H9 (cell line): ENCODE measurements around the gene ANKK1. TPM values are rescaled to one million over a fixed set of nuclear protein-coding genes. Genes with fewer than 3 reads are reported as not detected.

Source experiments
- DNase-seq: peaks from one replicate; pipeline ENCODE4 v3.0.0-alpha.2; 2017
- H2AFZ ChIP-seq: one replicate; pipeline ENCODE4 v1.6.1; 2013; ENCODE audit warnings: mild to moderate bottlenecking, low read length, control low read depth, moderate library complexity
- H2AK5ac ChIP-seq: 2 replicates; pipeline ENCODE4 v1.6.1; 2013; ENCODE audit warnings: low read length, control low read depth, mixed read lengths; ENCODE audit not compliant: insufficient read length
- H2BK120ac ChIP-seq: one replicate; pipeline ENCODE4 v1.6.1; 2013; ENCODE audit warnings: low read depth, mild to moderate bottlenecking, low read length, control low read depth, inconsistent platforms; ENCODE audit not compliant: poor library complexity, severe bottlenecking
- H2BK12ac ChIP-seq: 2 replicates; pipeline ENCODE4 v1.6.1; 2013; ENCODE audit warnings: low read length, control low read depth, mixed read lengths, low read depth; ENCODE audit not compliant: insufficient read length
- H2BK15ac ChIP-seq: 2 replicates; pipeline ENCODE4 v1.6.1; 2013; ENCODE audit warnings: low read depth, low read length, control low read depth
- H2BK20ac ChIP-seq: one replicate; pipeline ENCODE4 v1.6.1; 2013; ENCODE audit warnings: low read depth, mild to moderate bottlenecking, low read length, control low read depth, inconsistent platforms; ENCODE audit not compliant: poor library complexity, severe bottlenecking
- H2BK5ac ChIP-seq: 2 replicates; pipeline ENCODE4 v1.6.1; 2013; ENCODE audit warnings: low read length, control low read depth, mixed read lengths; ENCODE audit not compliant: insufficient read length
- H3K14ac ChIP-seq: 2 replicates; pipeline ENCODE4 v1.6.1; 2013; ENCODE audit warnings: low read length, control low read depth; ENCODE audit not compliant: insufficient read depth
- H3K18ac ChIP-seq: 2 replicates; pipeline ENCODE4 v1.6.1; 2013; ENCODE audit warnings: low read depth, mild to moderate bottlenecking, mixed read lengths, low read length, control low read depth; ENCODE audit not compliant: insufficient read length
- H3K23ac ChIP-seq: 2 replicates; pipeline ENCODE4 v1.6.1; 2013; ENCODE audit warnings: low read length, control low read depth, mixed read lengths, low read depth; ENCODE audit not compliant: insufficient read length
- H3K23me2 ChIP-seq: 2 replicates; pipeline ENCODE4 v1.6.1; 2013; ENCODE audit warnings: low read depth, mild to moderate bottlenecking, mixed read lengths, low read length, control low read depth; ENCODE audit not compliant: insufficient read length, poor library complexity, severe bottlenecking
- H3K27ac ChIP-seq: 2 replicates; pipeline ENCODE4 v1.5.1; 2013; ENCODE audit warnings: low read length, control low read depth, mixed read lengths, low read depth; ENCODE audit not compliant: insufficient read length
- H3K27me3 ChIP-seq: 2 replicates; pipeline ENCODE4 v1.6.1; 2013; ENCODE audit warnings: low read length, control low read depth, inconsistent platforms; ENCODE audit not compliant: insufficient read depth
- H3K4ac ChIP-seq: 2 replicates; pipeline ENCODE4 v1.6.1; 2013; ENCODE audit warnings: low read depth, mild to moderate bottlenecking, control low read depth, inconsistent platforms, low read length, moderate library complexity
- H3K4me1 ChIP-seq: 2 replicates; pipeline ENCODE4 v1.6.1; 2013; ENCODE audit warnings: low read length, control low read depth, inconsistent platforms; ENCODE audit not compliant: insufficient read depth
- H3K4me2 ChIP-seq: 2 replicates; pipeline ENCODE4 v1.6.1; 2013; ENCODE audit warnings: low read length, control low read depth, mixed read lengths; ENCODE audit not compliant: insufficient read length, insufficient read depth
- H3K56ac ChIP-seq: 2 replicates; pipeline ENCODE4 v1.6.1; 2013; ENCODE audit warnings: low read depth, mild to moderate bottlenecking, mixed read lengths, low read length, control low read depth; ENCODE audit not compliant: insufficient read length
- H3K79me1 ChIP-seq: 2 replicates; pipeline ENCODE4 v1.6.1; 2013; ENCODE audit warnings: low read depth, mild to moderate bottlenecking, moderate library complexity, low read length, control low read depth, inconsistent platforms; ENCODE audit not compliant: insufficient read depth, poor library complexity, severe bottlenecking
- H3K79me2 ChIP-seq: 2 replicates; pipeline ENCODE4 v1.6.1; 2013; ENCODE audit warnings: low read length, control low read depth, inconsistent platforms; ENCODE audit not compliant: insufficient read depth
- H3K9ac ChIP-seq: 2 replicates; pipeline ENCODE4 v1.6.1; 2013; ENCODE audit warnings: low read length, control low read depth, mixed read lengths; ENCODE audit not compliant: insufficient read length; ENCODE audit errors: extremely low read depth
- H3K9me3 ChIP-seq: one replicate; pipeline ENCODE4 v1.6.1; 2013; ENCODE audit warnings: low read depth, low read length, inconsistent platforms; ENCODE audit not compliant: control insufficient read depth
- H3T11ph ChIP-seq: one replicate; pipeline ENCODE4 v1.6.1; 2013; ENCODE audit warnings: mild to moderate bottlenecking, low read length, control low read depth, inconsistent platforms
- H4K20me1 ChIP-seq: one replicate; pipeline ENCODE4 v1.6.1; 2013; ENCODE audit not compliant: control insufficient read depth, insufficient read length, insufficient read depth
- H4K5ac ChIP-seq: 2 replicates; pipeline ENCODE4 v1.6.1; 2013; ENCODE audit warnings: low read depth, mild to moderate bottlenecking, mixed read lengths, low read length, control low read depth; ENCODE audit not compliant: insufficient read length
- H4K8ac ChIP-seq: replicated peaks from 2 replicates; pipeline ENCODE4 v1.6.1; 2013; ENCODE audit warnings: low read length, control low read depth, mixed read lengths, low read depth; ENCODE audit not compliant: insufficient read length
- H4K91ac ChIP-seq: 2 replicates; pipeline ENCODE4 v1.6.1; 2013; ENCODE audit warnings: low read depth, mild to moderate bottlenecking, moderate library complexity, mixed read lengths, low read length, control low read depth; ENCODE audit not compliant: insufficient read length
- H3K27ac Mint-ChIP-seq, 3 experiments: 2 replicates in 2 of 3; 3 replicates in 1 of 3; pipeline ENCODE4 v1.8.0; 2020 to 2021; ENCODE audit warnings: mixed read lengths in 3 of 3, mild to moderate bottlenecking in 1 of 3, moderate library complexity in 1 of 3
- H3K27me3 Mint-ChIP-seq: 2 replicates; pipeline ENCODE4 v1.8.0; 2021; ENCODE audit warnings: low read depth, mild to moderate bottlenecking, moderate library complexity, mixed read lengths
- H3K36me3 Mint-ChIP-seq, 3 experiments: 2 replicates in 2 of 3; 3 replicates in 1 of 3; pipeline ENCODE4 v1.8.0; 2020 to 2021; ENCODE audit warnings: low read depth in 3 of 3, mixed read lengths in 3 of 3; ENCODE audit not compliant: insufficient read depth in 1 of 3
- H3K4me1 Mint-ChIP-seq, 2 experiments: 2 replicates each; pipeline ENCODE4 v1.8.0; 2020; ENCODE audit warnings: mixed read lengths in 2 of 2
- H3K4me3 Mint-ChIP-seq, 2 experiments: 2 replicates in 1 of 2; 3 replicates in 1 of 2; pipeline ENCODE4 v1.8.0; 2020 to 2021; ENCODE audit warnings: mild to moderate bottlenecking in 2 of 2, mixed read lengths in 2 of 2, moderate library complexity in 1 of 2
- H3K9me3 Mint-ChIP-seq, 2 experiments: 2 replicates in 1 of 2; 3 replicates in 1 of 2; pipeline ENCODE4 v1.8.0; 2020; ENCODE audit warnings: mild to moderate bottlenecking in 2 of 2, mixed read lengths in 2 of 2, moderate library complexity in 1 of 2
- WGBS: extraction: QIAGEN DNeasy Blood & Tissue Kit; methylation state at CpG from one replicate; pipeline ENCODE4 v1.1.7; 2013; ENCODE audit warnings: missing lambda C conversion rate, low lambda C conversion rate, mixed read lengths; ENCODE audit not compliant: insufficient read length; ENCODE audit errors: extremely low coverage; 5-methylcytosine and 5-hydroxymethylcytosine counted together
- total RNA-seq: library from RNA; stranded (reverse); gene quantifications from 2 replicates; pipeline ENCODE4 v1.2.1, GENCODE V29; 2021
- TF ChIP-seq, protein P1 (sequence below): fragments of 200-600 bp; sonication (generic); conservative IDR thresholded peaks from 3 replicates; pipeline ENCODE4 v1.8.0; 2021; ENCODE audit warnings: antibody characterized with exemption, mild to moderate bottlenecking

Gene ANKK1
- total RNA-seq, 1 experiment from 2014 or later, result 0.20 TPM

DNA sequence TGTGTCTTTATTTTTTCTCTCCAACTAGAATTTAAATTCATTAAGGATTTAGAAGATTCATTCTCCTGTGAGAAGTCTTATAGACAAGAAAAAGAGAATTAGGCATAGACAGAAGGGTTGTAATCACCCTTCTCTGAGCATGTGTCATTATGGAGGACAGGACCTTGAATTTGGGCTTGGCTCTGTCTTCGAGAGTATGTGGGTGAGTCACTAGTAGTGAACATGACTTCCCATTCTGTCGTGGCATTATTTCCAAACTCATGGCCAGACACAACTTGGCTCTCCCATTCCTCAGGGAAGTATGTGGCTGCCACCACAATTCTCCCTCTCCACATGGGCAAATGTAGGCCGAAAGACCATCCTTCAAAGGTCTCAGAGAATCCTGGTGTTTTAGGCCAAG is 14.3 kb upstream of the ANKK1 start:
- H3K56ac ChIP-seq, result no peak overlapping the region
- no peaks in the 10 kb centered on the region for H4K20me1 ChIP-seq
- H3K27me3 Mint-ChIP-seq, result no peaks in the 10 kb centered on the region; the same call in 1 of the 2 replicates
- no peak overlapping the region for H3K27ac Mint-ChIP-seq
- H3K79me1 ChIP-seq, result no peaks in the 10 kb centered on the region
- H3K4me2 ChIP-seq, result no peak overlapping the region
- H3K23me2 ChIP-seq, result no peaks in the 10 kb centered on the region
- H3K79me2 ChIP-seq, result no peaks in the 10 kb centered on the region
- no peak overlapping the region for H3T11ph ChIP-seq
- TF ChIP-seq, protein P1, sequence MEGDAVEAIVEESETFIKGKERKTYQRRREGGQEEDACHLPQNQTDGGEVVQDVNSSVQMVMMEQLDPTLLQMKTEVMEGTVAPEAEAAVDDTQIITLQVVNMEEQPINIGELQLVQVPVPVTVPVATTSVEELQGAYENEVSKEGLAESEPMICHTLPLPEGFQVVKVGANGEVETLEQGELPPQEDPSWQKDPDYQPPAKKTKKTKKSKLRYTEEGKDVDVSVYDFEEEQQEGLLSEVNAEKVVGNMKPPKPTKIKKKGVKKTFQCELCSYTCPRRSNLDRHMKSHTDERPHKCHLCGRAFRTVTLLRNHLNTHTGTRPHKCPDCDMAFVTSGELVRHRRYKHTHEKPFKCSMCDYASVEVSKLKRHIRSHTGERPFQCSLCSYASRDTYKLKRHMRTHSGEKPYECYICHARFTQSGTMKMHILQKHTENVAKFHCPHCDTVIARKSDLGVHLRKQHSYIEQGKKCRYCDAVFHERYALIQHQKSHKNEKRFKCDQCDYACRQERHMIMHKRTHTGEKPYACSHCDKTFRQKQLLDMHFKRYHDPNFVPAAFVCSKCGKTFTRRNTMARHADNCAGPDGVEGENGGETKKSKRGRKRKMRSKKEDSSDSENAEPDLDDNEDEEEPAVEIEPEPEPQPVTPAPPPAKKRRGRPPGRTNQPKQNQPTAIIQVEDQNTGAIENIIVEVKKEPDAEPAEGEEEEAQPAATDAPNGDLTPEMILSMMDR, result no peak
- no peak overlapping the region for H4K5ac ChIP-seq
- no peak overlapping the region for H2AFZ ChIP-seq
- no peak overlapping the region for H3K23ac ChIP-seq
- H4K8ac ChIP-seq, result no peak overlapping the region
- H3K4me1 Mint-ChIP-seq, result peaks cover 20 to 24% of the 10 kb centered on the region in 2 experiments
- H2BK20ac ChIP-seq, result no peak overlapping the region
- no peak overlapping the region for H2BK5ac ChIP-seq
- H3K36me3 Mint-ChIP-seq, result no peaks in the 10 kb centered on the region
- no peak overlapping the region for H2AK5ac ChIP-seq
- H2BK15ac ChIP-seq, result no peak overlapping the region
- no peak overlapping the region for H2BK120ac ChIP-seq
- H3K27ac ChIP-seq, result no peak overlapping the region
- no peak overlapping the region for H2BK12ac ChIP-seq
- H3K14ac ChIP-seq, result no peak overlapping the region
- WGBS, result no CpG with 5 or more reads among the region's 3 CpGs
- H3K4ac ChIP-seq, result no peak overlapping the region
- H3K9ac ChIP-seq, result no peak overlapping the region
- peaks cover 3% of the 10 kb centered on the region; the same call in 1 of the 2 replicates for H3K4me1 ChIP-seq
- H3K9me3 ChIP-seq, result no peaks in the 10 kb centered on the region
- H3K9me3 Mint-ChIP-seq, result no peaks in the 10 kb centered on the region
- no peak for DNase-seq
- H3K4me3 Mint-ChIP-seq, result no peak overlapping the region
- no peaks in the 10 kb centered on the region for H3K27me3 ChIP-seq
- H3K18ac ChIP-seq, result no peak overlapping the region
- no peak overlapping the region for H4K91ac ChIP-seq
